GM18498 (cell line): ENCODE measurements around the gene TMEM203.

Source experiments
- ATAC-seq: cut with Tn5 transposase; IDR thresholded peaks from one replicate; pipeline ENCODE4 v1.9.1; 2021; ENCODE audit warnings: mild to moderate bottlenecking, moderate library complexity; ENCODE audit not compliant: unreplicated experiment

The TMEM203 gene

GRCh38 chr9:137182836-137183235, 22.6 kb downstream of the TMEM203 start:
- ATAC-seq = no peak

GRCh38 chr9:137181680-137182079, 23.8 kb downstream of the TMEM203 start:
- ATAC-seq = no peak

DNA sequence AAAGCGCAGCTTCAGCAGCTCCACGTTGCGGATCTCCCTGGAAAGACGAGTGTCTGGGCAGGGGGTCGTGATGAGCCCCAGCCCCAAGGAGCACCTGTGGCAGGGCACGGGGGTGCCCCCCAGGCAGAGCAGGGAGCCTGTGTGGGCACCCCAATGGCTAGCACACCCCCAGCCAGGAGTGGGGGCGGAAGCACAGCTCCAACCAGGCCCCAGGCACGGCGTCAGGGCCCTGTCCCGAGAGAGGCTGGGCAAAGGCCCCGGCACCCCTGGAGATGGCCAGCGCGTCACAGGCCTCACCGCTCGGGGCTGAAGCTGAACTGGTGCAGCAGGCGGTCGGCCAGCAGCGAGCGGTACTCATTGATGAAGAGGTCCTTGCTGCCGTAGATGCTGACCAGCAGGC, 25.0 kb downstream of the TMEM203 start:
- ATAC-seq = no peak

DNA sequence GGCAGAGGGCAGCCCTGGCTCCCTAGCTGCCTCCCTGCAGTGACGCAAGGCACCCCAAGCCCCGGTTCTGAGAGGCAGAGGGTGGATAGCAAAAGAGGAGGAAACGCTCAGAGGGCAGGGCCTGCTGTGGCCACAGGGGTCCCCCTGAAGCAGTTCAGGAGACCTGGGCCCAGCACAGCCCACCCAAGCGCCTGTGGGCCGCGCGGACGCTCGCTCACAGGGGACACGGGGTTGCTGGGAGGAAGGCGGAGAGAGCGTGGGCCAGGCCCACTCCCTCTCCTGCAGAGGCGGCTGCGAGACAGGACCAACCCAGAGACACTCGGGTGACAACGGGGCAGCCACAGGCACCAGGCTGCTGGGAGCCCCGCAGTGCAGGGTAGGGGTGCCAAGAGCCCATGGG, 25.7 kb downstream of the TMEM203 start:
- no peak for ATAC-seq

GRCh38 chr9:137178939-137179630, 26.4 kb downstream of the TMEM203 start:
- ATAC-seq = no peak

DNA sequence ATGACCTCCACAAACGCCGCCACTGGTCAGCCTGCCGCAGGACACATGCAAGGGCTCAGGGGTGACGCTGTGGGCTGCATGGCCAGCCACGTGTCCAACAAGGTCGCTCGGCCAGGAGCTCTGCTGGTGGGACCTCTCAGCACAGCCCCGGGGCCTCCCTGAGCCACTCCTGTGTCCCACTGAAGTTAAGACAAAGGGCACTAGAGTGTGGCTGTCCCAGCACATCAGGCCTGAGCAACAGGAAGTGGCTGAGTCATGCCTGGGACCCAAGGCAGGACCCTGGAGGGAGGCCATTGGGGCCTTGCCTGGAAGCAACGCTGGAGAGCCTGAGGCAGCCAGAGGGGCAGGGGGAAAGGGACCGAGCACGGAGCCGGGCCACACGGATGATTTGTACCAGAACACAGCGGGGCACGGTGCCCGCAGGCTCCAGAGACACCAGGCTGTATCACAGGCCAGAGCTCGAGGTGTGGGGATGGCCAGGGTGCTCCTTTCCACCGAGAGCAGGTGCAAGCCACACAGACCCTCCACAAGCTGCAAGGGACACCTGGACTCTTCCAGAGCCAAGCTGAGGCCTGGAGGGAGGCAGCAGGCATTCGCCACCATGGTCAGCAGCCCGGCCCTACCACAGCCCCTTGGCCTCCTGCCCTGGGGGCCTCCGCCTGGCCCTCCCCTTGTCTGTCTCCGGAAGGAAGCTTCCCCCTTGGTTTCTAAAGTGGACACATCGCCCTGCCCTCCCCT, 27.1 kb downstream of the TMEM203 start:
- ATAC-seq = no peak

GRCh38 chr9:137176302-137177182, 28.9 kb downstream of the TMEM203 start:
- no peak for ATAC-seq

DNA sequence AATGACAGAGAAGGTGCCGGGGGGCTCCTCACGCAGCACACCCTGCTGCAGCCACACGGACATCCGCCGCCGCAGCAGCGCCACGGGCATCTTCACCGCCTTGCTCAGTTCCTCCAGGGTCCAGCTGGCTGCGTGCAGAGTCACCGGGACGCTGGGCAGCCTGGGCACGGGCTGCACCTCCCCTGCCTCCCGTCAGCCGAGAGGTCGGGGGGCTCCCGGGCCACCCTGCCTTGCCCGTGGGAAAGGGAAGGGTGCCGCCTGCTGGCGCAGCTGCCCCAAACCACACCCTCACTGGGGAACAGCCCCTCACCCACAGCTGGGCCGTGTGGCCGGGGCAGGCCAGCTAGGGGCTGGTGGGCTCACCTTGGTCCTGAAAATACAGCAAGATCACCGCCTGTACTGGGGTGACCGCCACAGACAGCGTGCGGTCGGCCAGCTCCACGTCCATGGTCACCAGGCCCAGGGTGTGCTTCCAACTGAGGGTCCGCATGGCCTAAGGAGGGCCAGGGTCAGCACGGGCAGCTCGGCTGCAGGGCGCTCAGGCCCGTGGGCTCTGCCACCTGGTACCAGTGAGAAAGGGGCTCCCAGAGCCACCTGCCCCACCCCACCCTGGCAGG, 30.0 kb downstream of the TMEM203 start:
- no peak for ATAC-seq

DNA sequence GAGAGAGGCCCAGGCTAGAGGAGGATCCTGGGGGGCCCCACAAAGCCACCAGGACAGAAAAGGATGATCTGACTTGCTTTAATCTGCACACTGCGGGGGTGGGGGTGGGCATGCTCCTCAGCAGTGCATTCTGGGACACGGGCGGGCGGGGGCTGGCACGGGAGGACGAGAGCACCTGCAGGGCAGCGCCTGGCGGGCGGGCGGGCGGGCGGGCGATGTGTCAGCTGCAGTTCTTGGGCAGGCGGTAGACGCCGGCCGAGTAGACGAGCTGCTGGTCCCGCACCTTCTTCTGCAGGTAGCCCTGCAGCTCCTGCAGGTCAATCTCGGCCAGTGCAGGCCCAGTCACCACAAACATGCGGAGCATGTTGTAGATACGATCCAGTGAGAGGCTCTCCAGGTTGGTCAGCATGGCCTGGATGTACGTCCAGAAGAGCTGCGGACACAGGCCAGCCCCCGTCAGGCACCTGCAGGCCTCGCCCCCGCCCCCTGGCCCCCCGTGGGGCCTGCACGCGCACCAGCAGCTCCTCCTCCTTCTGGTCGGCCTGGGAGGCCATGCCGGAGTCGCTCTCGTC, 30.6 kb downstream of the TMEM203 start:
- no peak for ATAC-seq

GRCh38 chr9:137173796-137174664, 31.4 kb downstream of the TMEM203 start:
- no peak for ATAC-seq

- no peak for ATAC-seq
These were observed 32.3 kb downstream of the TMEM203 start for GRCh38 chr9:137172901-137173795.

DNA sequence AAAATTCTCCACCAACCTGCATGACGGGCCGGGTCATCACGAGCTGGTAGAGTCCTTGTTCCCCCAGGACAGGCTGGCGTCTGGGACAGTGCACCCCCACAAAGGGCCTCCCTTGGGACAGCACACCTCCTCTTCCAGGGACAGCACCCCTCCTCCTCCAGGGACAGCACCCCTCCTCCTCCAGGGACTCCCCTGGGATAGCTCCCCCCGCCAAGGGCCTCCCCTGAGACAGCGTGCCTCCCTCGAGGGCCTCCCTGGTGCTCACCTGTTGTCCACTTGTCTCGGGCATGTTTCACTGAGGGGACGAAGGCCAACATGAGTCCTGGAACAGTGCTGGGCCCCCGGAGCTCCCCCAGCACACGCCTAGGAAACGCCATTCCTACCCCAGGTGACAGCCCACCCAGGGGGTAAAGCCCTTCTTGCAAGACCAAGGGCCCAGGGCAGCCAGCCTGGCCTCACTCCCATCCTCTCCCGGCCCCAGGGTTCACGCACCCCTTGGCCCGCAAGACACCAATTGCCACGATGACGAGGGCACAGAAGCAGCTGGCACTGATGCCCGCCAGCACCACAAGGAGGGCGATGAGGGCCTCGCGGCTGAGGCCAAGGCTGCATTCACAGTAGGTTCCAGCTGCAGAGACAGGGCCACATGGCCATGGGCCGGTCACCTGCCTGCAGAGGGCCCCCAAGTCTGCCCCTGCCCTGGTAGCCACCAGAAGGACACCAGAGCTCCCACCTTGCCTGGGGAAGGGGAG, 34.1 kb downstream of the TMEM203 start:
- no peak for ATAC-seq

GRCh38 chr9:137170486-137171148, 34.8 kb downstream of the TMEM203 start:
- ATAC-seq = no peak

DNA sequence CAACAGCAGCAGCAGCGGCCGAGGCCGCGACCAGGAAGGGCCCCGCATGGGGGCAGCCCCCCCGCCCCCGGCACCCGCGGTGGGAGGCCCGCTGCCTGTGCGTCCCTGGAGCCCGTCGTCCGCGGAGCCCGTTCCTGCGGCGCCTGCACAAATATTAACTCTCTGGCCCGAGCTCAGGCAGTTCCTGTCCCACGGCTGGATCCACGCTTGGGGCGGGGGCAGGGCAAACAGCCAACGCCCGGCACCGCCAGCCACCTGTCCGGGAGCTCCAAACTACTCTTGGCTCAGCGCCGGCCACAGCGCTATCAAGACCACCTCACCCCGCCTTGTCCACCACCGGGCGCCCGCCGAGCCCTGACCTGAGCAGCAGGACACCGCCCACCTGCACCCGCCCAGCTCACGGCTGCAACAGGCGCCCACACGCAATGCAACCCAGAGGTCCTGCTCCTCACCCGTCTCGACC, 35.5 kb downstream of the TMEM203 start, which contains the start of gene LRRC26:
Gene LRRC26, minus strand, starts transcription at position 156 of the 463 bp plus-strand sequence. Its CDS starts 108 bp downstream, at position 48.
- no peak for ATAC-seq

- no peak for ATAC-seq
These were observed 36.3 kb downstream of the TMEM203 start for GRCh38 chr9:137168904-137169856.

DNA sequence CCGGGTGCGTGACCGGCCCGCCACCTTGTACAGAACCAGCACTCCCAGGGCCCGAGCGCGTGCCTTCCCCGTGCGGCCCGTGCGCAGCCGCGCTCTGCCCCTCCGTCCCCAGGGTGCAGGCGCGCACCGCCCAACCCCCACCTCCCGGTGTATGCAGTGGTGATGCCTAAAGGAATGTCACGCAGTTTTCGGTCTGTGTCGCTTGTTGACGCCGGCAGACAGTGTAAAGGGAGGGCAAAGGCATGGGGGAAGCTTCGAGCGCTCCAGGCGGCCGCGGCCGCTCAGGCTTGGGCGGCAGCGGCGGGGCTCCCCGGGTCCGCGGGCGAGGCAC, 36.9 kb downstream of the TMEM203 start:
- no peak for ATAC-seq
